HS-5 (cell line): ENCODE data around the gene SPCS3.
"Not testable (repeated sequence)": the region's sequence is repeated elsewhere in the genome, so short reads cannot be mapped to it uniquely, and the experiment has no call there.

Source experiments
- DNase-seq: peaks from one replicate; pipeline ENCODE4 v3.0.0-alpha.2; 2012; ENCODE audit warnings: low read depth

The SPCS3 gene

GRCh38 chr4:176306837-176307665, 12.7 kb upstream of the SPCS3 start:
- DNase-seq, result no peak

- DNase-seq, result no peak
These were observed 12.2 kb upstream of the SPCS3 start for GRCh38 chr4:176307666-176307930.

DNA sequence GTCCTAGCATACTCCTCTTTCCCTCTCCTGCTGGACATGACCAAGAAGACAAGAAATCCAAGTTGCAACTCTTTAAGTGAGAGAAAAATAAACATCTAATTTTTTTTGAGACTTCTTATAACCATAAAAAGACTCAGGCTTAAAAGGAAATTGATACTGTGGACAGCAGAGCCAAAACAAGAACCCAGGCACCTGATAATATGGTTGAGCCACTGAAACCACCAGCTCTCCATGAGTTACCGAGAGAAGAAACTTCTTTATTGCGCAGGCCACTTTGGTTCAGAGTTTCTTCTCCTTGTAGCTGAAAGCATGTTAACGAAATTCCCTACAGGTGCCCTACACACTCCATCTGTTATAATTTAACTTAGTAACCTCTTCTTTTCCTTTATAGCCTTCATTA, 11.3 kb upstream of the SPCS3 start:
- DNase-seq, result no peak

GRCh38 chr4:176309046-176309445, 10.7 kb upstream of the SPCS3 start:
- no peak for DNase-seq

GRCh38 chr4:176309772-176310171, 10.0 kb upstream of the SPCS3 start:
- DNase-seq, result no peak

- no peak for DNase-seq
These were observed 6.0 kb upstream of the SPCS3 start for GRCh38 chr4:176313596-176314336.

GRCh38 chr4:176319151-176319703, 539 bp upstream of the SPCS3 start:
- DNase-seq, result no peak

- DNase-seq, result peak; percentile 46
These were observed 692 bp downstream of the SPCS3 start for GRCh38 chr4:176320340-176320975.

- no peak for DNase-seq
These were observed 1.2 kb downstream of the SPCS3 start for GRCh38 chr4:176320976-176321361.

DNA sequence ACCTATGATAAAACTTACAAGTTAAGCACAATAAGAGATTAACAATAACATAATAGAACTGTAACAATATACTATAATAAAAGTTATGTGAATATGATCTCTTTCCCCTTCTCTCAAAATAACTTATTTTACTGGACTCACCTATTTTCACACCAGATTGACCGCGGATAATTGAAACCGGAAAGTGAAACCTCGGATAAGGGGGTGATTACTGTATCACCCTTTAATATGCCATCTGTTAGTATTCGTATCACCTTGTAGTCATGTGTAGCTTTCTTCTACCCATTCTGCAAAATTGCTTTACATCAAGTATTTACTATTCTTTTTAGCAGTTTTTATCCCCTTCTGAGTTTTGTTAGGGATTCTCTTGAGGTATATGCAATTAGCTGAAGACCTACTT, 1.8 kb downstream of the SPCS3 start:
- DNase-seq, result no peak

GRCh38 chr4:176323511-176324160, 3.9 kb downstream of the SPCS3 start:
- DNase-seq, result no peak

DNA sequence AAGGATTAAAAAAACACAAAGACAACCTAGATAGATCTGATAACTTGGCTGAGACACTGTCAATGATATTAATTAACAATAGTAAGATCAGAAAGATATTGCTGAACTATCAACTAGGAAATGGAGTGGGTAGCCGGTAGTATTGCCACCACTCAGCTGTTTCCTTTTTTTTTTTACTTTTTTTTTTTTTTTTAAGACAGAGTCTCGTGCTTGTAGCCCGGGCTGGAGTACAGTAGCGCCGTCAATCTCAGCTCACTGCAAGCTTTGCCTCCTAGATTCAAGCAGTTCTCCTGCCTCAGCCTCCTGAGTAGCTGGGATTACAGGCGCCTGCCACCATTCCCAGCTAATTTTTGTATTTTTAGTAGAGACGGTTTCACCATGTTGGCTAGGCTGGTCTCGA, 5.1 kb downstream of the SPCS3 start:
- not testable (repeated sequence) for DNase-seq

DNA sequence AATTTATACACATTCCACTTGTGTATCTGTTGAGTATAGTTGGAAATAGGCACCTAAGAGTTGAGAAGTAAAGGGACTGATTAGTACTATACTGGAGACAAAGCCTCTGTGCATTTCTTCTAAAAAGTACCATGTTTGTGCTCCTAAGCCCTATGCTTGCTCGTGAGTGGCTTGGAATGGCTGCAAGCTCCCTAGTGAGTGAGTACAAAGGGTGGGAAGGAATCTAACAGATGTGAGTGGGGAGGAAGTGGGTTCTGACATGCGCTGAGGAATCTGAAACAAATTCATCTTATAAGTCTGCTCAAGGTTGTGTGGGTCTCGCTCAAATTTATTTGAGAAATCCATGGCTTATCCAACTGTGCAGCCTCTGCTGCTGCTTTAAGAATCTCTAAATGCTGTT, 13.3 kb downstream of the SPCS3 start:
- DNase-seq, result no peak

DNA sequence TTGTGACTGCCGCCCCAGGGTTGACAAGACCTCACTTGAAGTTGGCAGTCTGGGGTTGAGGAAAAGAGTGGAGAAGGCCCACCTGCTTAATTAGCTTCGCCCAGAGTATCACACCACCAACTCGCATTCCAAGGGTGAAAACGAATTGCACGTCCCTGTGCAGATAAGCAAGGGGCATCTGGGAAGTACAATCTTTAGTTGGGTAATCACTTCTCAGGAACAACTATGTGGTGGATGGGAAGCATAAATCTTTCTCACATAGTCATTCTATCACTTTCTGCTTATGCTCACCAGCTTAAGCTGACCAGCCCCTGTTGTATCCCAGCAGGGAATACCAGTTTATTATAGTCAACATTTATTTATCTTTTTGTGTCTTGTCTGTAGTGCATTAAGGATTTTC, 14.3 kb downstream of the SPCS3 start:
- no peak for DNase-seq

DNA sequence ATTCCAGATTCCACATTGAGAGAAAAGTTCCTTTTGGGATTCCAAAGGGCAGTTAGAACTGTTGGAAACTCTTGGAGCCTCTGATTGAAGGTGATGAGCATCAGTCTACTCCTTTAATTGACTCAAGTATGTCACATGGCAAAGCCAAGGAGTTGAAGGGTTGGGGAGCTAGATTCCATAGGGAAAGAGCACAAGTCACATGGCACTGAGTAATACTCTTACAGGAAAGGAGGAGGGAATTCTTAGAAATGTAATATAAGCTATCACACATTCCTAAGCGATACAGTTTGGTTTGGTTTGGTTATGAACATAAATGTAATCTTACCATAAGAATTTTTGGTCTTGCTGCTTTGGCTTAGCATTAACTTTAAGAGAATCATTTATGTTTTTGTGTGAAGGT, 15.7 kb downstream of the SPCS3 start:
- DNase-seq, result no peak

DNA sequence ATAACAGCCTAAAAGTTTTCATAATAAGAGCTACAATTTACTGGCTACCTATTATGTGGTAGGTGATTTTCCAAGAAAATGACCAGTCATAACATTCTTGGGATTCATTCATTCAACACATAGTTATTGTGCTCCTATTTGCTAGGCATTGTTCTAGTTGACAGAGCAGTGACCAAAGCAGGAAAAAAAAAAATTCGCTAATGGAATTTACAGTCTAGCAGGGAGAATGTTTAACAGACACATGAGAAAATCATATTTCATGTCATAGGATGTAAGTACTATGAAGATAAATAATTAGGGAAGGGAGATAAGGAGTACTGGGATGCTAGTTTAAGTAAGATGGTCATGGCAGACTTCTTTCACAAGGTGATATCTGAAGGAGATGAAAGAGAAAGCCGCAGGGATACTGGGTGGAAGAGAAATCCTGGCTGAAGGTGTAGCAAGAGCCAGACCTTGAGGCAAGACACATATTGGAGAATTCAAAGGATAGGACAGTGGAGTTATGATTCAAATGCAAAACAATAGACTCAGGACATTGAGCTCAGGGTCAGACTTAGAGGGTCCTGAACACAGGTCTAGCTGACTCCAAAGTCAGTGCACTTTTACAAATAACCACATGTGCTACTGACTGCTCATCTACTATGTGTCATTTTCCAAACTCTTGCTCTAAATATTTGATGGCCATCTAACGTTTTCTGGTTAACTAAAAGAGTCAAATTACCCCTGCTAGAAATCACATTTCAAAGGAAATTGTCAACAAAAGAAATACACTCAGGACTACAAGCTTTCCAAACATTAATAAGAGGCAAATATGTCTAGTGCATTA, 20.4 kb downstream of the SPCS3 start:
- no peak for DNase-seq

- DNase-seq, result no peak
These were observed 21.3 kb downstream of the SPCS3 start for GRCh38 chr4:176340871-176341685.

DNA sequence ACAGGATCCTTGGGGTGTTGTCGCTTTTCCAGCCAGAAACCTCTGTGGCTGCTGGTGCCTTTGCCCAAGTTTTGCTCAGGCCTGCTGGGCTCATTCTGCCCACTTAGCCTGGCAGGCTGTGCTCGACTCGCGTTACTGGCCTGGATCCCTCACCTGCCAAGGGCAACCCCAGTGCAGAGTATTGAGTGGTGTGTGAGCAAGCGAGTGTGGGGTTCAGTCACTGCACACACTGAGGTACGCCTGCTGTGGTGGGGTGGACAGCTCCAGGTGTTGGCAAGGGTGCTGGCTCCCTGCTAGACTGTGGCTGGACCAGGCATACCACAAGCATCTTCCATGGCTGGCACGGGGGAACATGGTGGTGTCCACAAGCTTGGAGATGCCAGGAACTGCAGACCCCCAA, 22.6 kb downstream of the SPCS3 start:
- no peak for DNase-seq

DNA sequence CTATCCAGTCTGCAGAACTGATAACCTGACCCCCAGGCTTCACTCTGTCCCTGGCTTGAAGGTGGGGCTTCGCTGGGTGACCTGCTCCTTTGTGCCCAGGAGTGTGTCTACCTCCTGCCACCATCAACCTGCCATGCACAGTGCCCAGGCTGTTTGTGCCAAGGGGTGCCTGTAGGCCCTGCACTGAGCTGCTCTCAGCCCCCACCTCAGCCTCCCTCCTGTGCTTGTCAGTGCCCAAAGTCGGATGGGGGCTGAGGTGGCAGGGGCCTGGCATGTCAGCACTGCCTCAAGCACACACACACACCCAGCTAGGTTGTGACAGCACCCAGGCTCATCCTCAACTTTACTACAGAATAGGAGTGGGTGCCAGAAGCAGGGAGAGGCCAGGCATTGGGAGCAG, 23.5 kb downstream of the SPCS3 start:
- DNase-seq, result no peak

DNA sequence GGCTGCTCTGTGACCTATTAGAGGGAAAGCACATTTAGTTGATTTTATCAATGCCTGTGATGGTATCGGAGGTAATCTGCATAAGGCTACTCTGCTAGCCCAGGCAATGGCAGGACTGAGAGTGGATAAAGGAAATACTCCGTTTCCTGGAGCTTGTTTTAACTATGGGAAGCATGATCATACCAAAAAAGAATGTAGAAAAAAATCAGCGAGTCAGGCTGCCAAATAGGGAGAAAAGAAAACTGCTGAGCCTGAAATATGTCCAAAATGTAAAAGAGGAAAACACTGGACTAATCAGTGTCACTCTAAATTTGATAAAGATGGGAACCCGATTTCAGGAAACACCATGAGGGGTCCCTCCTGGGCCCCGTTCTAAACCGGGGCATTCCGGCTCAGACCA, 25.6 kb downstream of the SPCS3 start:
- not testable (repeated sequence) for DNase-seq

DNA sequence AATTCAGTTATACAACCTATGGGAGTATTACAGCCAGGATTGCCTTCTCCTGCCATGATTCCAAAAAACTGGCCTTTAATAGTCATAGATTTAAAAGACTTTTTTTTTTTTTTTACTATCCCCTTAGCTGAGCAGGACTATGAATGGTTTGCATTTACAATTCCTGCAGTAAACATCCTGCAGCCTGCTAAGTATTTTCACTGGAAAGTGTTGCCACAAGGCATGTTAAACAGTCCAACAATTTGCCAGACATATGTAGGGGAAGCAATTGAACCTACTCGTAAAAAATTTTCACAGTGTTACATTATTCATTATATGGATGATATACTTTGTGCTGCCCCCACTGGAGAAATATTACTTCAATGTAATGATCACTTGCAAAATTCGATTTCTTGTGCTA, 27.1 kb downstream of the SPCS3 start:
- not testable (repeated sequence) for DNase-seq
